Hematopoietic multipotent progenitor cell treated with erythropoietin and hydrocortisone succinate and interleukin-3 and kit ligand, for 17 days (in vitro differentiated cells): ENCODE measurements around the gene SPEM3.
A peak's percentile ranks its signal among the peaks of the same experiment; 100 is the strongest.

Source experiments
- DNase-seq: peaks from one replicate; pipeline ENCODE4 v3.0.0-alpha.2; 2015; ENCODE audit warnings: low spot score

SPEM3 gene

GRCh38 chr17:7428557-7428956 lies at the start of gene SPEM3:
TSS of gene SPEM3 (plus strand) at chr17:7428857. CDS start at chr17:7428903, 46 bp downstream.
- no peak for DNase-seq

- DNase-seq = no peak
These were observed 49.5 kb upstream of the SPEM3 start for GRCh38 chr17:7379134-7379533.

- no peak for DNase-seq
These were observed 48.3 kb upstream of the SPEM3 start for GRCh38 chr17:7380321-7380720.

- no peak for DNase-seq
These were observed 47.6 kb upstream of the SPEM3 start, which contains the start of gene TNK1 for GRCh38 chr17:7380855-7381683. TSS of gene TNK1 (plus strand) at chr17:7381089. CDS start at chr17:7382927, 1,838 bp downstream.

GRCh38 chr17:7382901-7383300 lies 45.8 kb upstream of the SPEM3 start:
- DNase-seq = no peak

- DNase-seq = no peak
These were observed 45.3 kb upstream of the SPEM3 start for GRCh38 chr17:7383371-7383741.

GRCh38 chr17:7383742-7384488 lies 44.7 kb upstream of the SPEM3 start:
- DNase-seq = no peak

GRCh38 chr17:7384489-7385081 lies 44.1 kb upstream of the SPEM3 start:
- no peak for DNase-seq

GRCh38 chr17:7388856-7389255 lies 39.8 kb upstream of the SPEM3 start:
- no peak for DNase-seq

GRCh38 chr17:7389924-7390910 lies 38.4 kb upstream of the SPEM3 start:
- DNase-seq = no peak

- no peak for DNase-seq
These were observed 37.4 kb upstream of the SPEM3 start for GRCh38 chr17:7391307-7391706.

- no peak for DNase-seq
These were observed 35.7 kb upstream of the SPEM3 start for GRCh38 chr17:7392696-7393612.

- DNase-seq = no peak
These were observed 34.8 kb upstream of the SPEM3 start for GRCh38 chr17:7393613-7394451.

GRCh38 chr17:7394452-7395191 lies 34.0 kb upstream of the SPEM3 start, which contains the start of gene PLSCR3:
TSS of gene PLSCR3 (minus strand) at chr17:7394525. CDS start at chr17:7394110, 415 bp downstream.
- DNase-seq = peak; percentile 62

- no peak for DNase-seq
These were observed 32.5 kb upstream of the SPEM3 start for GRCh38 chr17:7396147-7396546.

- no peak for DNase-seq
These were observed 30.0 kb upstream of the SPEM3 start for GRCh38 chr17:7398612-7399011.

GRCh38 chr17:7403043-7403726 lies 25.5 kb upstream of the SPEM3 start:
- DNase-seq = peak; percentile 7

GRCh38 chr17:7403727-7403976 lies 25.0 kb upstream of the SPEM3 start:
- no peak for DNase-seq
